Upper lobe of right lung (tissue), 1 donor: ENCODE measurements around the gene ADAM22. TPM values are rescaled to one million over a fixed set of nuclear protein-coding genes. Genes with fewer than 3 reads are reported as not detected.

Experiments
- ATAC-seq: fragments of 200-7000 bp; cut with Tn5 transposase; one replicate; pipeline ENCODE4 v1.9.1; 2020; ENCODE audit warnings: mild to moderate bottlenecking, moderate library complexity
- DNase-seq: peaks from one replicate; pipeline ENCODE4 v3.0.0-alpha.2; 2020
- H3K27ac ChIP-seq: fragments of 200-600 bp; one replicate; pipeline ENCODE4 v1.8.0; 2022
- H3K27me3 ChIP-seq: fragments of 200-600 bp; one replicate; pipeline ENCODE4 v1.8.0; 2022; ENCODE audit warnings: mild to moderate bottlenecking
- H3K36me3 ChIP-seq: fragments of 200-600 bp; one replicate; pipeline ENCODE4 v1.8.0; 2022
- H3K4me1 ChIP-seq: fragments of 200-600 bp; one replicate; pipeline ENCODE4 v1.8.0; 2022
- H3K4me3 ChIP-seq: fragments of 200-600 bp; one replicate; pipeline ENCODE4 v1.8.0; 2022; ENCODE audit warnings: mild to moderate bottlenecking
- H3K9me3 ChIP-seq: fragments of 200-600 bp; one replicate; pipeline ENCODE4 v1.8.0; 2022
- intact Hi-C: fragments of 100-400 bp; cut with DNase I; formaldehyde crosslinking; loops from one replicate; pipeline ENCODE4 v1.11.0; 2022
- total RNA-seq: library from RNA; stranded (reverse); fragmentation: NEBNext Ultra II Directional; extraction: Animal tissue kit (Norgen Biotek cat#: 25700); gene quantifications from one replicate; pipeline ENCODE4 v1.2.1, GENCODE V29; 2021
- TF ChIP-seq, protein P1 (sequence below): fragments of 200-600 bp; IDR thresholded peaks from one replicate; pipeline ENCODE4 v1.8.0; 2022; ENCODE audit warnings: antibody characterized with exemption
- donor health status: DM: no; HTN: yes; CAD: no; lungs with severe emphysema.

The ADAM22 gene
- total RNA-seq, 1 donor from 2014 or later: 4.3 TPM

GRCh38 chr7:88146616-88147015, 212.6 kb downstream of the ADAM22 start:
- no peaks in the 10 kb centered on the region for H3K36me3 ChIP-seq
- DNase-seq (no peak), ATAC-seq (no peak)
- H3K4me3 ChIP-seq: no peak overlapping the region
- H3K27me3 ChIP-seq: no peaks in the 10 kb centered on the region
- no peaks in the 10 kb centered on the region for H3K4me1 ChIP-seq
- TF ChIP-seq, protein P1, sequence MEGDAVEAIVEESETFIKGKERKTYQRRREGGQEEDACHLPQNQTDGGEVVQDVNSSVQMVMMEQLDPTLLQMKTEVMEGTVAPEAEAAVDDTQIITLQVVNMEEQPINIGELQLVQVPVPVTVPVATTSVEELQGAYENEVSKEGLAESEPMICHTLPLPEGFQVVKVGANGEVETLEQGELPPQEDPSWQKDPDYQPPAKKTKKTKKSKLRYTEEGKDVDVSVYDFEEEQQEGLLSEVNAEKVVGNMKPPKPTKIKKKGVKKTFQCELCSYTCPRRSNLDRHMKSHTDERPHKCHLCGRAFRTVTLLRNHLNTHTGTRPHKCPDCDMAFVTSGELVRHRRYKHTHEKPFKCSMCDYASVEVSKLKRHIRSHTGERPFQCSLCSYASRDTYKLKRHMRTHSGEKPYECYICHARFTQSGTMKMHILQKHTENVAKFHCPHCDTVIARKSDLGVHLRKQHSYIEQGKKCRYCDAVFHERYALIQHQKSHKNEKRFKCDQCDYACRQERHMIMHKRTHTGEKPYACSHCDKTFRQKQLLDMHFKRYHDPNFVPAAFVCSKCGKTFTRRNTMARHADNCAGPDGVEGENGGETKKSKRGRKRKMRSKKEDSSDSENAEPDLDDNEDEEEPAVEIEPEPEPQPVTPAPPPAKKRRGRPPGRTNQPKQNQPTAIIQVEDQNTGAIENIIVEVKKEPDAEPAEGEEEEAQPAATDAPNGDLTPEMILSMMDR: no peak
- intact Hi-C loops: no loop called here
- no peaks in the 10 kb centered on the region for H3K9me3 ChIP-seq
- H3K27ac ChIP-seq: no peak overlapping the region

GRCh38 chr7:88147341-88147740, 213.3 kb downstream of the ADAM22 start:
- no peaks in the 10 kb centered on the region for H3K27me3 ChIP-seq
- DNase-seq (no peak), ATAC-seq (no peak)
- no peaks in the 10 kb centered on the region for H3K4me1 ChIP-seq
- TF ChIP-seq, protein P1: no peak
- no peak overlapping the region for H3K4me3 ChIP-seq
- H3K36me3 ChIP-seq: no peaks in the 10 kb centered on the region
- H3K27ac ChIP-seq: no peak overlapping the region
- H3K9me3 ChIP-seq: no peaks in the 10 kb centered on the region
- intact Hi-C loops: no loop called here

- no peak overlapping the region for H3K27ac ChIP-seq
- intact Hi-C loops: no loop called here
- H3K27me3 ChIP-seq: no peaks in the 10 kb centered on the region
- no peak for ATAC-seq
- H3K36me3 ChIP-seq: no peaks in the 10 kb centered on the region
- TF ChIP-seq, protein P1: no peak
- no peaks in the 10 kb centered on the region for H3K4me1 ChIP-seq
- no peaks in the 10 kb centered on the region for H3K9me3 ChIP-seq
- H3K4me3 ChIP-seq: no peak overlapping the region
- DNase-seq: no peak
These were observed 213.9 kb downstream of the ADAM22 start for GRCh38 chr7:88147949-88148348.

- TF ChIP-seq, protein P1: no peak
- Histone ChIP-seq H3K4me3 (no peak overlapping the region), H3K4me1 (no peaks in the 10 kb centered on the region), H3K27me3 (no peaks in the 10 kb centered on the region), H3K36me3 (no peaks in the 10 kb centered on the region), H3K9me3 (no peaks in the 10 kb centered on the region), H3K27ac (no peak overlapping the region)
- DNase-seq (no peak), ATAC-seq (no peak)
- intact Hi-C loops: no loop called here
These were observed 216.0 kb downstream of the ADAM22 start for GRCh38 chr7:88150033-88150432.

GRCh38 chr7:88151119-88151790, 217.2 kb downstream of the ADAM22 start:
- ATAC-seq (no peak), DNase-seq (no peak)
- H3K27me3 ChIP-seq: no peaks in the 10 kb centered on the region
- no peak overlapping the region for H3K27ac ChIP-seq
- H3K9me3 ChIP-seq: no peaks in the 10 kb centered on the region
- no peak overlapping the region for H3K4me3 ChIP-seq
- H3K4me1 ChIP-seq: no peaks in the 10 kb centered on the region
- intact Hi-C loops: no loop called here
- H3K36me3 ChIP-seq: no peaks in the 10 kb centered on the region
- TF ChIP-seq, protein P1: no peak

DNA sequence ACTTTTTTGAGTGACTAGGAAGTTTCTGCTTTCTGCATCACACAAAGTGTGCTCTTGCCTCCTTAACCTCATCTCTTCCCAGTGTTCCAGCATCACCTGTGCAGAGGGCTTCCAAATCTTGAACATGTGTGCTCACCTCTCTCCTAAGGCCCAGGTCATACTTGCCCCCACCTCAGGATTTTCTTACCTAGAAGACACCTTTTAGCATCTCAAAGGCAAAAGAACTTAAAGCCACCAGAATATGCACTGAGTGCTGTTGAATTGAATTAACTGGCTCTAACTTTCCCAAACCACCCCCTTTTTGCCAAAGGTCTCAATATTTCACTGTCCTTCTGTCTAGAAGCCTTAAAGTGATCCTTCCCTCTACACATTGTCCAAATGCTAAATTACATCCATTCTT, 219.3 kb downstream of the ADAM22 start:
- Histone ChIP-seq H3K4me3 (no peak overlapping the region), H3K9me3 (no peaks in the 10 kb centered on the region), H3K36me3 (no peaks in the 10 kb centered on the region), H3K4me1 (no peaks in the 10 kb centered on the region), H3K27me3 (no peaks in the 10 kb centered on the region), H3K27ac (no peak overlapping the region)
- TF ChIP-seq, protein P1: no peak
- intact Hi-C loops: no loop called here
- DNase-seq (no peak), ATAC-seq (no peak)
